Adrenal gland (tissue), 12 donors: ENCODE data around the gene GPR132. TPM values are rescaled to one million over a fixed set of nuclear protein-coding genes. Genes with fewer than 3 reads are reported as not detected.

Experiments
- DNase-seq, 7 donors: peaks; one replicate each; pipeline ENCODE4 v3.0.0-alpha.2; 2019 to 2020
- H3K27ac ChIP-seq, 5 donors: fragments of 200-600 bp; sonication (generic) in 4 of 5; 1 replicate in 3 of 5; 2 replicates in 2 of 5; pipeline versions ENCODE4 v1.5.1 to v1.8.0; 2016 to 2020; ENCODE audit warnings: mild to moderate bottlenecking in 1 of 5
- H3K27me3 ChIP-seq: fragments of 200-600 bp; 2 replicates; pipeline ENCODE4 v1.8.0; 2021
- H3K36me3 ChIP-seq, 2 donors: fragments of 200-600 bp; replicated peaks in 1 of 2; 1 replicate in 1 of 2; 2 replicates in 1 of 2; pipeline versions ENCODE4 v1.5.1 to v1.8.0; 2018 to 2022
- H3K4me1 ChIP-seq, 2 donors: fragments of 200-600 bp; replicated peaks in 1 of 2; 1 replicate in 1 of 2; 2 replicates in 1 of 2; pipeline versions ENCODE4 v1.5.1 to v1.8.0; 2018 to 2021
- H3K4me3 ChIP-seq, 4 donors: fragments of 200-600 bp; sonication (generic) in 3 of 4; one replicate each; pipeline ENCODE4 v1.5.1; 2016 to 2018
- H3K9me3 ChIP-seq, 3 donors: fragments of 200-600 bp; sonication (generic) in 1 of 3; replicated peaks in 1 of 3; 1 replicate in 2 of 3; 2 replicates in 1 of 3; pipeline versions ENCODE4 v1.5.1 to v1.8.0; 2016 to 2021
- CTCF ChIP-seq, 6 experiments: fragments of 450-650 bp in 4 of 6; fragments of 200-600 bp in 2 of 6; sonication (generic) in 1 of 6; IDR thresholded peaks; 1 replicate in 5 of 6; 2 replicates in 1 of 6; pipeline versions ENCODE4 v1.5.1 to v1.8.0; 2016 to 2021; ENCODE audit warnings: antibody characterized with exemption in 6 of 6, mild to moderate bottlenecking in 2 of 6, moderate library complexity in 1 of 6
- POLR2A ChIP-seq, 2 donors: fragments of 450-650 bp; IDR thresholded peaks; one replicate each; pipeline ENCODE4 v1.6.1; 2017; ENCODE audit warnings: antibody characterized with exemption in 2 of 2, mild to moderate bottlenecking in 2 of 2, moderate library complexity in 1 of 2
- WGBS, 4 donors: extraction: QIAGEN DNeasy Blood & Tissue Kit in 2 of 4; methylation state at CpG; one replicate each; pipeline versions ENCODE4 v1.1.5 to v1.1.7; 2013 to 2017; 5-methylcytosine and 5-hydroxymethylcytosine counted together
- intact Hi-C, 2 donors: fragments of 100-400 bp; cut with DNase I; formaldehyde crosslinking; loops; one replicate each; pipeline versions ENCODE4 v1.14.1 to v1.15.0; 2022 to 2023
- polyA plus RNA-seq, 3 donors: library from polyadenylated mRNA; stranded (reverse); fragments of 200-250 nt in 2 of 3; fragments of 350-450 nt in 1 of 3; fragmentation: Illumina TruSeq in 1 of 3; extraction: RNeasy Lipid Tissue Mini Kit (QIAGEN cat#74804) in 1 of 3; gene quantifications; one replicate each; pipeline ENCODE4 v1.2.3, GENCODE V29; 2013 to 2014
- total RNA-seq, 9 donors: library from RNA; depleted of rRNA in 4 of 9; stranded (reverse); fragments of >200 nt in 4 of 9; fragments of 120-200 nt in 1 of 9; fragmentation: NEBNext Ultra II Directional in 1 of 9; extraction: Animal tissue kit (Norgen Biotek cat#: 25700) in 1 of 9; gene quantifications; one replicate each; pipeline versions ENCODE4 v1.1.0 to v1.2.4, GENCODE V29; 2013 to 2023
- donor health status: healthy with polysubstance abuse.
- donor health status: Bipolar disorder and iron deficiency.
- donor health status: DM: yes; HTN: yes; CAD: no.
- donor health status: DM: no; HTN: no; CAD: no.
- donor health status: DM: no; HTN: no; CAD: no.
- donor health status: DM: yes; HTN: yes; CAD: no.

GPR132 gene
- total and polyA plus RNA-seq, 12 donors, result 0.17 to 11.7 (median 1.6) TPM

DNA sequence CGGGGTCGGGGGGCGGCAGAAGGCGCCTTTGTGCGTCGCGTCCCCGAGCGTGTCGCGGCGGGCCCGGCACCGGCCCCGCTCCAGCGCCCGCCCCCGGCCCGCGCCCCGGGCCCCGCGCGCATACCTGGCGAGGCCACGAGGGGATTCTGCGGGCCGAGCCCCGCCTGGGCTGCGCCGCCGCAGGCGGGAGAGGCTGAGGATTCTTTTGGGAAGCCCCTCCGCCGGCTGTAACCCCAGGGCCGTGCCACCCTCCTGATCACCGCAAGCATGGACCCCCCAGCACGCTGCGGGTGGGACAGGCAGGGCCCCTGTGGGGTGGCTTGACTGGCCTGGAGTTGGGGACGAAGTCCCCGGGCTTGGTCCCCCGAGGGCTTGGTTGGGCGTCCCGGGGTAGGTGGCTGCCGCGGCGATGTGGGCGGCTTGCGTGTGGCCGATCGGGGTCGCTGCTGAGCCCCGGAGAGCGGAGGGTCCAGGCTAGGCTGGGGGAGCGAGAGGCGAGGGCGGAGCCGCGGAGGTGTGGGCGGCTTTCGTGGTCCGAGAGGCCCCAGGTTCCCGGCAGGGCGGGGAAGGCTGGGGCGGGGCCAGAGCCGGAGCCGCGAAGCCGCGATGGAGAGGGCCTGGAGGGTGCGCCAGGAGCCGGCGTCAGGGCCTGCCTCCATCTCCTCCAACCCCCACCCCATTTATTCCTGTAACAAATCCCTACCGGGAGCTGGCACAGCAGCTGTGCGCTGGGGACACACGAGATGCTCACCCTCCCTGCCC, 28.4 kb upstream of the GPR132 start:
- peak in 3 of 6 experiments; percentile 2 to 25 (median 8) for TF ChIP-seq CTCF (IDR thresholded peaks at IDR 0.05)
- TF ChIP-seq POLR2A (IDR thresholded peaks at IDR 0.05), result no peak
- DNase-seq, result peak in 4 of 7 donors; percentile 44 to 63 (median 58)
- WGBS, 4 donors, result 0 to 3% (median 1%) methylated on average over 8 to 74 of the region's 76 CpGs
- peak overlapping the region in 2 of 5 donors; percentile 65 to 93 for H3K27ac ChIP-seq
- no peaks in the 10 kb centered on the region for H3K27me3 ChIP-seq
- H3K36me3 ChIP-seq, result no peaks in the 10 kb centered on the region
- H3K4me3 ChIP-seq, result peak overlapping the region in 2 of 4 donors; percentile 24 to 94
- intact Hi-C loops, result loop anchor here in 1 of 2 donors (5.0 kb wide), 1 partner anchor 254 kb away; no protein-coding TSS in a partner anchor
- H3K4me1 ChIP-seq, result peaks cover 10 to 19% of the 10 kb centered on the region in 2 donors
- H3K9me3 ChIP-seq, result no peaks in the 10 kb centered on the region

GRCh38 chr14:105093038-105093430, 27.8 kb upstream of the GPR132 start:
- DNase-seq, result peak in 5 of 7 donors; percentile 34 to 63 (median 60)
- H3K4me1 ChIP-seq, result peaks cover 10 to 23% of the 10 kb centered on the region in 2 donors
- H3K27me3 ChIP-seq, result peaks cover 5% of the 10 kb centered on the region
- no peak for TF ChIP-seq CTCF (IDR thresholded peaks at IDR 0.05)
- peak overlapping the region in 4 of 5 donors; percentile 47 to 93 (median 59) for H3K27ac ChIP-seq
- H3K36me3 ChIP-seq, result no peaks in the 10 kb centered on the region
- H3K9me3 ChIP-seq, result no peaks in the 10 kb centered on the region
- 2 to 13% (median 3%) methylated on average over 6 to 46 of the region's 46 CpGs for WGBS, 4 donors
- intact Hi-C loops, result loop anchor here in 1 of 2 donors (5.0 kb wide), 1 partner anchor 254 kb away; no protein-coding TSS in a partner anchor
- H3K4me3 ChIP-seq, result peak overlapping the region in 2 of 4 donors; percentile 24 to 94

GRCh38 chr14:105092171-105093037, 27.2 kb upstream of the GPR132 start:
- DNase-seq, result peak in 1 of 7 donors; percentile 10
- peaks cover 11% of the 10 kb centered on the region for H3K27me3 ChIP-seq
- WGBS, 4 donors, result 56 to 65% (median 62%) methylated on average over 17 to 25 of the region's 25 CpGs
- peaks cover 10 to 24% of the 10 kb centered on the region in 2 donors for H3K4me1 ChIP-seq
- intact Hi-C loops, result loop anchor here in 1 of 2 donors (5.0 kb wide), 1 partner anchor 255 kb away; no protein-coding TSS in a partner anchor
- H3K27ac ChIP-seq, result peak overlapping the region in 4 of 5 donors; percentile 47 to 93 (median 59)
- H3K4me3 ChIP-seq, result peak overlapping the region in 1 of 4 donors; percentile 94
- TF ChIP-seq CTCF (IDR thresholded peaks at IDR 0.05), result no peak
- TF ChIP-seq POLR2A (IDR thresholded peaks at IDR 0.05), result no peak
- no peaks in the 10 kb centered on the region for H3K36me3 ChIP-seq
- H3K9me3 ChIP-seq, result no peaks in the 10 kb centered on the region
